HL-60 (cell line): ENCODE measurements around the gene CFAP299.

Source experiments
- CTCF ChIP-seq: IDR thresholded peaks from one replicate; pipeline ENCODE4 v1.5.1; 2011; ENCODE audit warnings: low read length, control low read depth, inconsistent platforms; ENCODE audit not compliant: insufficient read depth
- POLR2AphosphoS5 ChIP-seq: IDR thresholded peaks from 2 replicates; pipeline ENCODE4 v1.6.1; 2012; ENCODE audit warnings: low read depth
- REST ChIP-seq: IDR thresholded peaks from 2 replicates; pipeline ENCODE4 v1.6.1; 2012; ENCODE audit warnings: low read depth; ENCODE audit not compliant: insufficient replicate concordance

GRCh38 chr4:80302616-80303223, 32.8 kb upstream of the CFAP299 start:
- no peak for TF ChIP-seq CTCF
- no peak for TF ChIP-seq POLR2AphosphoS5
- TF ChIP-seq REST = no peak
